ENCODE measurements around the gene VAV2. TPM values are rescaled to one million over a fixed set of nuclear protein-coding genes. Genes with fewer than 3 reads are reported as not detected.
A peak's percentile ranks its signal among the peaks of the same experiment; 100 is the strongest.

VAV2 gene
- total RNA-seq, 1 donor from 2014 or later, result 80.6 TPM

- H3K4me3 Mint-ChIP-seq (ENCODE audit: low read depth), result peak overlapping the region; percentile 50
- DNase-seq (ENCODE audit: low spot score, unreplicated experiment), result peak; percentile 86
- H3K9me3 Mint-ChIP-seq (ENCODE audit: low read depth), result no peaks in the 10 kb centered on the region
- peak; percentile 95 for TF ChIP-seq CTCF (IDR thresholded peaks at IDR 0.05; ENCODE audit: unreplicated experiment)
- H3K36me3 Mint-ChIP-seq (ENCODE audit: insufficient read depth), result no peaks in the 10 kb centered on the region
- H3K4me1 Mint-ChIP-seq (ENCODE audit: low read depth), result peaks cover 14% of the 10 kb centered on the region
- H3K27me3 Mint-ChIP-seq, result no peaks in the 10 kb centered on the region
- H3K27ac Mint-ChIP-seq, result no peak overlapping the region
Measured at GRCh38 chr9:133994353-133995011, 2.4 kb upstream of the VAV2 start.

GRCh38 chr9:133993635-133994253 is 1.6 kb upstream of the VAV2 start:
- TF ChIP-seq CTCF (IDR thresholded peaks at IDR 0.05; ENCODE audit: unreplicated experiment), result no peak
- no peak for DNase-seq (ENCODE audit: low spot score, unreplicated experiment)
- Mint-ChIP-seq H3K4me1 (ENCODE audit: low read depth) (peaks cover 15% of the 10 kb centered on the region), H3K27me3 (no peaks in the 10 kb centered on the region), H3K9me3 (ENCODE audit: low read depth) (no peaks in the 10 kb centered on the region), H3K36me3 (ENCODE audit: insufficient read depth) (no peaks in the 10 kb centered on the region), H3K27ac (peak overlapping the region; percentile 24), H3K4me3 (ENCODE audit: low read depth) (peak overlapping the region; percentile 70)

- peak; percentile 66 for DNase-seq (ENCODE audit: low spot score, unreplicated experiment)
- H3K27ac Mint-ChIP-seq, result peak overlapping the region; percentile 24
- peak overlapping the region; percentile 70 for H3K4me3 Mint-ChIP-seq (ENCODE audit: low read depth)
- H3K4me1 Mint-ChIP-seq (ENCODE audit: low read depth), result peaks cover 20% of the 10 kb centered on the region
- H3K9me3 Mint-ChIP-seq (ENCODE audit: low read depth), result no peaks in the 10 kb centered on the region
- TF ChIP-seq CTCF (IDR thresholded peaks at IDR 0.05; ENCODE audit: unreplicated experiment), result peak; percentile 47
- no peaks in the 10 kb centered on the region for H3K36me3 Mint-ChIP-seq (ENCODE audit: insufficient read depth)
- no peaks in the 10 kb centered on the region for H3K27me3 Mint-ChIP-seq
Measured at GRCh38 chr9:133992780-133993634, 883 bp upstream of the VAV2 start.

- peak overlapping the region; percentile 97 for H3K4me3 Mint-ChIP-seq (ENCODE audit: low read depth)
- TF ChIP-seq CTCF (IDR thresholded peaks at IDR 0.05; ENCODE audit: unreplicated experiment), result no peak
- no peaks in the 10 kb centered on the region for H3K36me3 Mint-ChIP-seq (ENCODE audit: insufficient read depth)
- peak overlapping the region; percentile 98 for H3K27ac Mint-ChIP-seq
- DNase-seq (ENCODE audit: low spot score, unreplicated experiment), result no peak
- H3K4me1 Mint-ChIP-seq (ENCODE audit: low read depth), result peaks cover 25% of the 10 kb centered on the region
- H3K27me3 Mint-ChIP-seq, result no peaks in the 10 kb centered on the region
- no peaks in the 10 kb centered on the region for H3K9me3 Mint-ChIP-seq (ENCODE audit: low read depth)
Measured at GRCh38 chr9:133991214-133991921, 756 bp downstream of the VAV2 start.

Data from progenitor cell of endocrine pancreas (in vitro differentiated cells).